Loucy (cell line): Measurements from ENCODE around the gene MACROD2.

ENCODE experiments used
- CTCF ChIP-seq: fragments of 200-600 bp; sonication (generic); conservative IDR thresholded peaks from 2 replicates; pipeline ENCODE4 v1.5.1; 2014; ENCODE audit warnings: mild to moderate bottlenecking, antibody characterized with exemption, low read length
- EZH2phosphoT487 ChIP-seq: fragments of 200-600 bp; IDR thresholded peaks from 2 replicates; pipeline ENCODE4 v1.6.1; 2018; ENCODE audit warnings: antibody characterized with exemption, mild to moderate bottlenecking, moderate library complexity, borderline replicate concordance

- TF ChIP-seq CTCF (no peak), EZH2phosphoT487 (no peak)
Measured at GRCh38 chr20:14049111-14049510, 53.8 kb downstream of the MACROD2 start.
